ENCODE data around the gene NEK9.

DNA sequence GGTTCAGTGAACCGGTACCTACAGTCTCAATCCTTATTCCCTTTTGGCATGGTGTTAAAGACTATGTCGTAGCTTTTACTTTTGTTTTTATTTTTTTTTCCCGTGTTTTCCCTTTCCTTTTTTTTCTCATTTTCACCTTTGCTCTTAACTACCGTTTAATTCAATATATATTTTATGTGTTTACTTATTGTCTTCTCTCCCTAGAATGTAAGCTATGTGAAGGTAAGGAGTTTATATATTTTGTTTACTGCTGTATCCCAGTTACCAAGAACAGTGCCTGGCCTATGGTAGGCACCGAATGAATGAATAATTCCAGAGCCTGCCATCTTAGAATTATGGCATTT, 75.3 kb downstream of the NEK9 start:
- TF ChIP-seq CTCF (IDR thresholded peaks at IDR 0.05) (no peak), EZH2phosphoT487 (IDR thresholded peaks at IDR 0.05) (no peak)

Measured in neural progenitor cell (in vitro differentiated cells).